ENCODE data around the gene PTPRD. TPM values are rescaled to one million over a fixed set of nuclear protein-coding genes. Genes with fewer than 3 reads are reported as not detected.

PTPRD gene
- total and polyA plus RNA-seq, 9 donors: 16.2 to 231 (median 85.8) TPM

DNA sequence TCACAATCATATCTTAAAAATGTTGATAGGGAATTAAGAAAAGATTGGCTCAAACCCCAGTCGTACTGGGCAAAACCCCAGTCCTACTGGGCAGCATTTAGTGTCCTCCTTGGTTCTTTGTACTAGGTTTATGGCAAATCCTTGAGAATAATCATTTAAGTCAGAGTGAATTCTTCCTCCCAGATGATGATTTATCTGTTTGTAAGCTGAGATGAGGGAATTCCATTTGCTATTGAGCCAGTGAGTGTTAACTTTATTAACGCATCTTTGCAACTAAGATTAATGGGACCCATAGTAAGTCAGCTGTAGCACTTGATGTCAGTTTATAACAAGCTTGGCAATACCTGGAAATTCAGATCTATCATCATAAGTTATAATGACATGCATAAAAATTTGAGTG is 1991.4 kb downstream of the PTPRD start:
- DNase-seq: no peak
- Histone ChIP-seq H3K4me3 (no peak overlapping the region), H3K36me3 (no peaks in the 10 kb centered on the region), H3K27me3 (no peaks in the 10 kb centered on the region), H3K9me3 (no peaks in the 10 kb centered on the region), H3K4me1 (ENCODE audit: insufficient read depth) (no peaks in the 10 kb centered on the region), H3K27ac (no peak overlapping the region)
- intact Hi-C loops (cut with DNase I): no loop called here
- TF ChIP-seq EP300 (IDR thresholded peaks at IDR 0.05) (no peak), POLR2A (IDR thresholded peaks at IDR 0.05) (no peak)
- TF ChIP-seq, protein P1, sequence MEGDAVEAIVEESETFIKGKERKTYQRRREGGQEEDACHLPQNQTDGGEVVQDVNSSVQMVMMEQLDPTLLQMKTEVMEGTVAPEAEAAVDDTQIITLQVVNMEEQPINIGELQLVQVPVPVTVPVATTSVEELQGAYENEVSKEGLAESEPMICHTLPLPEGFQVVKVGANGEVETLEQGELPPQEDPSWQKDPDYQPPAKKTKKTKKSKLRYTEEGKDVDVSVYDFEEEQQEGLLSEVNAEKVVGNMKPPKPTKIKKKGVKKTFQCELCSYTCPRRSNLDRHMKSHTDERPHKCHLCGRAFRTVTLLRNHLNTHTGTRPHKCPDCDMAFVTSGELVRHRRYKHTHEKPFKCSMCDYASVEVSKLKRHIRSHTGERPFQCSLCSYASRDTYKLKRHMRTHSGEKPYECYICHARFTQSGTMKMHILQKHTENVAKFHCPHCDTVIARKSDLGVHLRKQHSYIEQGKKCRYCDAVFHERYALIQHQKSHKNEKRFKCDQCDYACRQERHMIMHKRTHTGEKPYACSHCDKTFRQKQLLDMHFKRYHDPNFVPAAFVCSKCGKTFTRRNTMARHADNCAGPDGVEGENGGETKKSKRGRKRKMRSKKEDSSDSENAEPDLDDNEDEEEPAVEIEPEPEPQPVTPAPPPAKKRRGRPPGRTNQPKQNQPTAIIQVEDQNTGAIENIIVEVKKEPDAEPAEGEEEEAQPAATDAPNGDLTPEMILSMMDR (IDR thresholded peaks at IDR 0.05): no peak
- WGBS, 3 donors: 68 to 83% (median 82%) methylated on average over 2 of the region's 2 CpGs

DNA sequence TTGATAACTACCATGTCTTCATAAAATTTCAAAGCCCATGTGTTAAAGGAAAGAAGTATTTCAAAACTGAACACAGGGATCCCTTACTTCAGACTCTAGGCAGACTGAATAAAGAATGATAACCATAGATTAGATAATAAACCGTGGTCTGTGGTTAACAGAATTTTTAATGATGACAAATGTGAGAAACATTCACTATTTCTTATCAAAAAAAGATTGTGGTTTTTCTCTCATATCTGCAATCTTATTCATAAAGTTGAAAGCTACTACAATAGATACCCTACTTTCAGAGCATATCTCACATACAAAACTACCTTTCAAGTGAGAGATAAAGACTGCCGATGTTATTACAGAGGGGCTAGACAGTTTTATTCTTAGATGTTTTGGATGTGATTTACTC is 1996.4 kb downstream of the PTPRD start:
- DNase-seq: no peak
- H3K27me3 ChIP-seq: no peaks in the 10 kb centered on the region
- H3K4me1 ChIP-seq (ENCODE audit: insufficient read depth): peaks cover 3% of the 10 kb centered on the region
- TF ChIP-seq POLR2A (IDR thresholded peaks at IDR 0.05) (no peak), EP300 (IDR thresholded peaks at IDR 0.05) (no peak)
- TF ChIP-seq, protein P1 (IDR thresholded peaks at IDR 0.05): no peak
- H3K36me3 ChIP-seq: no peaks in the 10 kb centered on the region
- H3K4me3 ChIP-seq: no peak overlapping the region
- intact Hi-C loops (cut with DNase I): no loop called here
- WGBS, 3 donors: 20 to 25% (median 22%) methylated on average over 2 of the region's 2 CpGs
- H3K27ac ChIP-seq: no peak overlapping the region
- H3K9me3 ChIP-seq: no peaks in the 10 kb centered on the region

DNA sequence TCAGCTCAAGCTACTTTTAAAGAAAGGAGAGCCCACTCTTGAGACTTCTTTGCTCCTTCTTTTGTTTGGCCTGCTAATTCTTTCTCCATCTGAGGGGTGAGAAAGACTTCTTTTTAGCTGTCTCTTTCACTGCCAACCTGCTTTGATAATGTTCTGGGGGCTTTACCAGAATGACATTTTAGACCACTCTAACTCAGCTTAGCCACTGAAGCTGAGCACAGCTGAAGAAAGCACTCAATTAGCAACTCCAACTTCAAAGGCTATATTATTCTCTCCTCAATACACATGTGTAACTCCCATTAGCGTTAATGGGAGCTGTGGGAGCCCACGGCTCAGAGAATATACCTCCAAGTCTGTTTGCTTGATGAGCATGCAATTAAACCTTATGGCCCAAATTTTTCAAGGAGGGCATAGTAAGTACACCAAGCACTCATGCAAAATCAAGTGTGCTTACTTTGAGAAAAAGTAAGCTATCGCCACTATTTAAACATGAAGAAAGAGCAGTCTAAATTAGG is 1997.8 kb downstream of the PTPRD start:
- Histone ChIP-seq H3K4me1 (ENCODE audit: insufficient read depth) (peaks cover 3% of the 10 kb centered on the region), H3K27ac (no peak overlapping the region), H3K27me3 (no peaks in the 10 kb centered on the region), H3K9me3 (no peaks in the 10 kb centered on the region), H3K36me3 (no peaks in the 10 kb centered on the region), H3K4me3 (no peak overlapping the region)
- 82 to 92% (median 86%) methylated on average over 3 of the region's 3 CpGs for WGBS, 3 donors
- intact Hi-C loops (cut with DNase I): no loop called here
- TF ChIP-seq, protein P1 (IDR thresholded peaks at IDR 0.05): no peak
- DNase-seq: no peak

DNA sequence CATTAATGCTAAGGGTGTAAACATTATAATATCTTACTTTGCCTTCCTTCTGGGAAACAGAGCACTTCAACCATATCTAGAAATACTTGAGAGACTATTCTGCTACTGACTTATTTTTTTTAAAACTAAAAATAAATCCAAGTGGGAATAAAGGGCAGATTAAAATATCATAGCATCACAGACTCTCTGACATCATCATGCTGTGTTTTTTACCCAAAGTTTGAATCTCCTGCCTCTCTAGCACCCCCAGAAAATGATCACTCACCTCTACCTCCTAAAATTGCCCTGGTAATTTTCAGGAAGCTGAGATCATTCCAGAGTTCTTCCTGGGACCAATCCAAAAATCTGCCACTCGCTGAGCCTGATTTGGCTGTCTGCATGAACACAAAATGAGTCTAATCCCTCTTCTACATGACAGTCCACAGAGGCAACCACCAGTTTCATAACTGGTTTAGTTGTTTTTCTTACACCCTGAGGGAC is 1999.4 kb downstream of the PTPRD start:
- intact Hi-C loops (cut with DNase I): no loop called here
- Histone ChIP-seq H3K9me3 (no peaks in the 10 kb centered on the region), H3K27ac (no peak overlapping the region), H3K27me3 (no peaks in the 10 kb centered on the region), H3K4me1 (ENCODE audit: insufficient read depth) (peaks cover 3% of the 10 kb centered on the region), H3K36me3 (no peaks in the 10 kb centered on the region), H3K4me3 (no peak overlapping the region)
- no peak for DNase-seq
- TF ChIP-seq EP300 (IDR thresholded peaks at IDR 0.05) (no peak), POLR2A (IDR thresholded peaks at IDR 0.05) (no peak)
- TF ChIP-seq, protein P1 (IDR thresholded peaks at IDR 0.05): no peak
- 72 to 82% (median 74%) methylated on average over 1 of the region's 1 CpG for WGBS, 3 donors

Data from ovary (tissue), 9 donors.